Natural killer cell (primary cell): ENCODE measurements around the gene TIMM8B. TPM values are rescaled to one million over a fixed set of nuclear protein-coding genes. Genes with fewer than 3 reads are reported as not detected.
A peak's percentile ranks its signal among the peaks of the same experiment; 100 is the strongest.
"Not testable (repeated sequence)": the region's sequence is repeated elsewhere in the genome, so short reads cannot be mapped to it uniquely, and the experiment has no call there.

Experiments
- ATAC-seq, 3 donors: fragments of 150-1000 bp in 2 of 3; fragments of 200-7000 bp in 1 of 3; cut with Tn5 transposase; 1 replicate in 1 of 3; 2 replicates in 2 of 3; pipeline ENCODE4 v1.10.0; 2021; ENCODE audit warnings: mild to moderate bottlenecking in 2 of 3, moderate library complexity in 2 of 3
- DNase-seq, 2 donors: peaks; one replicate each; pipeline versions ENCODE4 v3.0.0 to v3.0.0-alpha.2; 2013 to 2021; ENCODE audit warnings: mixed read lengths in 1 of 2
- H3K27ac ChIP-seq: one replicate; pipeline ENCODE4 v1.5.1; 2013; ENCODE audit warnings: mild to moderate bottlenecking, low read length
- H3K27me3 ChIP-seq: one replicate; pipeline ENCODE4 v1.6.1; 2013; ENCODE audit warnings: low read length; ENCODE audit not compliant: control insufficient read depth, insufficient read depth
- H3K36me3 ChIP-seq: one replicate; pipeline ENCODE4 v1.6.1; 2013; ENCODE audit warnings: low read length; ENCODE audit not compliant: control insufficient read depth, insufficient read depth
- H3K4me1 ChIP-seq: one replicate; pipeline ENCODE4 v1.6.1; 2013; ENCODE audit warnings: low read length; ENCODE audit not compliant: control insufficient read depth, insufficient read depth
- H3K4me3 ChIP-seq: one replicate; pipeline ENCODE4 v1.5.1; 2013; ENCODE audit warnings: low read length
- H3K9me3 ChIP-seq: one replicate; pipeline ENCODE4 v1.6.1; 2013; ENCODE audit warnings: low read length; ENCODE audit not compliant: control insufficient read depth, insufficient read depth
- H3K27ac Mint-ChIP-seq, 2 donors: one replicate each; pipeline ENCODE4 v1.8.0; 2022; ENCODE audit warnings: mild to moderate bottlenecking in 2 of 2, mixed read lengths in 2 of 2, moderate library complexity in 1 of 2
- H3K27me3 Mint-ChIP-seq, 2 donors: one replicate each; pipeline ENCODE4 v1.8.0; 2022; ENCODE audit warnings: low read depth in 2 of 2, mixed read lengths in 2 of 2
- H3K36me3 Mint-ChIP-seq: one replicate; pipeline ENCODE4 v1.8.0; 2022; ENCODE audit warnings: mixed read lengths
- H3K4me1 Mint-ChIP-seq, 2 donors: one replicate each; pipeline ENCODE4 v1.8.0; 2022; ENCODE audit warnings: mixed read lengths in 2 of 2
- H3K4me3 Mint-ChIP-seq: one replicate; pipeline ENCODE4 v1.8.0; 2022; ENCODE audit warnings: mild to moderate bottlenecking, moderate library complexity, mixed read lengths
- H3K9me3 Mint-ChIP-seq, 2 donors: one replicate each; pipeline ENCODE4 v1.8.0; 2022; ENCODE audit warnings: mixed read lengths in 2 of 2
- CTCF ChIP-seq: fragments of 200-600 bp; IDR thresholded peaks from one replicate; pipeline ENCODE4 v1.8.0; 2022; ENCODE audit warnings: antibody characterized with exemption
- WGBS: methylation state at CpG from one replicate; pipeline ENCODE4 v1.1.7; 2013; ENCODE audit warnings: missing lambda C conversion rate; ENCODE audit not compliant: insufficient coverage; 5-methylcytosine and 5-hydroxymethylcytosine counted together
- intact Hi-C: fragments of 100-400 bp; cut with micrococcal nuclease; formaldehyde crosslinking; loops from one replicate; pipeline ENCODE4 v1.14.2; 2022
- total RNA-seq, 4 donors: library from RNA; stranded (reverse); fragments of 120-200 nt in 1 of 4; gene quantifications; one replicate each; pipeline versions ENCODE4 v1.2.3 to v1.2.4, GENCODE V29; 2013 to 2022

The TIMM8B gene
- total RNA-seq, 3 donors from 2014 or later (not counting 1 experiment from before 2014, with no cell fraction given), result 14.6 to 17.8 (median 17.0) TPM

DNA sequence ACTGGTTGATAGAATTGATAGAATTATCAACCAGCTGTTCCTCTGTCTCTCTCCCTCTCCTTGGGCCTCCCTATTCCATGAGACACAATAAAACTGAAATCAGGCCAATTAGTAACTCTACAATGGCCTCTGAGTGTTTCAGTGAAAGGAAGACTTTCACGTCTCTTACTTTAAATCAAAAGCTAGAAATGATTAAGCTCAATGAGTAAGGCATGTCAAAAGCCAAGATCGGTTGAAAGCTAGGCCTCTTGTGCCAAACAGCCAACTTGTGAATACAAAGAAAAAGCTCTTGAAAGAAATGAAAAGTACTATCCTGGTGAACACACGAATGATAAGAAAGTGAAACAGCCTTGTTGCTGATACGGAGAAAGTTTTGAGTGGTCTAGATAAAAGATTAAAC lies 29.4 kb downstream of the TIMM8B start:
- WGBS, result 71% methylated on average over 4 of the region's 4 CpGs
- Mint-ChIP-seq H3K4me1 (no peaks in the 10 kb centered on the region), H3K27ac (no peak overlapping the region), H3K27me3 (no peaks in the 10 kb centered on the region), H3K4me3 (no peak overlapping the region), H3K9me3 (no peaks in the 10 kb centered on the region), H3K36me3 (peaks cover under 1% of the 10 kb centered on the region)
- intact Hi-C loops, result no loop called here
- Histone ChIP-seq H3K4me1 (no peaks in the 10 kb centered on the region), H3K4me3 (no peak overlapping the region), H3K9me3 (no peaks in the 10 kb centered on the region), H3K27ac (no peak overlapping the region), H3K36me3 (peaks cover 27% of the 10 kb centered on the region), H3K27me3 (no peaks in the 10 kb centered on the region)
- DNase-seq (no peak), ATAC-seq (no peak)
- TF ChIP-seq CTCF, result no peak

- no peaks in the 10 kb centered on the region for H3K27me3 ChIP-seq
- intact Hi-C loops, result no loop called here
Observed at GRCh38 chr11:112051768-112052167, 34.8 kb downstream of the TIMM8B start.

DNA sequence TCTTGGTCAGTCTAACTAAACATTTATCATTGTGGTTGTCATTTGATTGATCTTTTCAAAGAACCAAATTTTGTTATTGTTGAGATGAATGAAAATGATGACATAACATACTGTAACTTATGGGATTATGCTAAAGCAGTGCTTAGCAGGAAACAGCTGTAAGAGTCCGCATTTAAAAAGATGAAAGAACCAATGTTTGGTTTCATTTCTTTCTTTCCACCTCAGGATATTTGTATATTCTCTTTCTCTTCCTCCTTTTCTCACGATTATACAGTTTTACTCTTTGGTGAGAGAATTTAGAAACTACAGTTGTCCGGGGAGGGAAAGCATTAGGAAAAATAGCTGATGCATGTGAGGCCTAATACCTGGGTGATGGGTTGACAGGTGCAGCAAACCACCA lies 35.8 kb downstream of the TIMM8B start:
- Mint-ChIP-seq H3K4me1 (peaks cover 0 to 5% of the 10 kb centered on the region in 2 donors), H3K4me3 (no peak overlapping the region), H3K27ac (no peak overlapping the region), H3K9me3 (no peaks in the 10 kb centered on the region), H3K36me3 (peaks cover 10% of the 10 kb centered on the region), H3K27me3 (no peaks in the 10 kb centered on the region)
- Histone ChIP-seq H3K4me3 (no peak overlapping the region), H3K4me1 (no peaks in the 10 kb centered on the region), H3K9me3 (no peaks in the 10 kb centered on the region), H3K36me3 (peaks cover 43% of the 10 kb centered on the region), H3K27ac (no peak overlapping the region), H3K27me3 (no peaks in the 10 kb centered on the region)
- WGBS, result 100% methylated on average over 1 of the region's 3 CpGs
- TF ChIP-seq CTCF, result no peak
- ATAC-seq (no peak), DNase-seq (no peak)
- intact Hi-C loops, result no loop called here

More at GRCh38 chr11:112051768-112052167, 34.8 kb downstream of the TIMM8B start:
- DNase-seq, result no peak
- peaks cover 39% of the 10 kb centered on the region for H3K36me3 ChIP-seq
- WGBS, result 92% methylated on average over 2 of the region's 3 CpGs
- ATAC-seq, result no peak
- H3K36me3 Mint-ChIP-seq, result peaks cover 10% of the 10 kb centered on the region
- no peaks in the 10 kb centered on the region for H3K27me3 Mint-ChIP-seq
- peaks cover 0 to 5% of the 10 kb centered on the region in 2 donors for H3K4me1 Mint-ChIP-seq
- H3K9me3 Mint-ChIP-seq, result no peaks in the 10 kb centered on the region
- H3K4me3 Mint-ChIP-seq, result no peak overlapping the region
- no peaks in the 10 kb centered on the region for H3K4me1 ChIP-seq
- H3K9me3 ChIP-seq, result no peaks in the 10 kb centered on the region
- no peak overlapping the region for H3K27ac ChIP-seq
- H3K27ac Mint-ChIP-seq, result no peak overlapping the region
- H3K4me3 ChIP-seq, result no peak overlapping the region
- TF ChIP-seq CTCF, result no peak

GRCh38 chr11:112049777-112050176 lies 36.8 kb downstream of the TIMM8B start:
- H3K36me3 Mint-ChIP-seq, result peaks cover 10% of the 10 kb centered on the region
- H3K27ac Mint-ChIP-seq, result no peak overlapping the region
- no peak for ATAC-seq
- no peak for TF ChIP-seq CTCF
- Histone ChIP-seq H3K4me3 (no peak overlapping the region), H3K4me1 (no peaks in the 10 kb centered on the region), H3K27me3 (no peaks in the 10 kb centered on the region), H3K9me3 (no peaks in the 10 kb centered on the region), H3K27ac (no peak overlapping the region), H3K36me3 (peaks cover 49% of the 10 kb centered on the region)
- 47% methylated on average over 2 of the region's 2 CpGs for WGBS
- DNase-seq, result no peak
- no peak overlapping the region for H3K4me3 Mint-ChIP-seq
- peaks cover 0 to 5% of the 10 kb centered on the region in 2 donors for H3K4me1 Mint-ChIP-seq
- no peaks in the 10 kb centered on the region for H3K9me3 Mint-ChIP-seq
- H3K27me3 Mint-ChIP-seq, result no peaks in the 10 kb centered on the region
- intact Hi-C loops, result no loop called here

DNA sequence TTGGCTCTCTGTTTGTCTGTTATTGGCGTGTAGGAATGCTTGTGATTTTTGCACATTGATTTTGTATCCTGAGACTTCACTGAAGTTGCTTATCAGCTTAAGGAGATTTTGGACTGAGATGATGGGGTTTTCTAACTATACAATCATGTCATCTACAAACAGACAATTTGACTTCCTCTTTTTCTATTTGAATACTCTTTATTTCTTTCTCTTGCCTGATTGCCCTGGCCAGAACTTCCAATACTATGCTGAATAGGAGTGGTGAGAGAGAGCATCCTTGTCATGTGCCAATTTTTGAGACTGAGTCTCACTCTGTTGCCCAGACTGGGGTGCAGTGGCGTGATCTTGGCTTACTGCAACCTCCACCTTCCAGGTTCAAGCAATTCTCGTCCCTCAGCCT lies 38.3 kb downstream of the TIMM8B start:
- 94% methylated on average over 3 of the region's 3 CpGs for WGBS
- H3K4me1 Mint-ChIP-seq, ATAC-seq, H3K4me3 Mint-ChIP-seq, H3K4me1 ChIP-seq, H3K27me3 ChIP-seq, H3K9me3 ChIP-seq, intact Hi-C loops, H3K4me3 ChIP-seq, DNase-seq, H3K27me3 Mint-ChIP-seq, H3K9me3 Mint-ChIP-seq, H3K27ac ChIP-seq: not testable (repeated sequence)
- H3K36me3 ChIP-seq, result peaks cover 49% of the 10 kb centered on the region
- Mint-ChIP-seq H3K27ac (peak overlapping the region in 1 of 2 donors; percentile 54), H3K36me3 (peaks cover 10% of the 10 kb centered on the region)
